CD14-positive monocyte (primary cell): ENCODE results near the gene DBX1. TPM values are rescaled to one million over a fixed set of nuclear protein-coding genes. Genes with fewer than 3 reads are reported as not detected.
"Not testable (repeated sequence)": the region's sequence is repeated elsewhere in the genome, so short reads cannot be mapped to it uniquely, and the experiment has no call there.

Experiments
- DNase-seq, 3 donors: peaks; one replicate each; pipeline ENCODE4 v3.0.0-alpha.2; 2011 to 2022
- H2AFZ ChIP-seq: 2 replicates; pipeline ENCODE4 v1.6.0; 2012; ENCODE audit warnings: mild to moderate bottlenecking, low read depth, low read length, inconsistent platforms; ENCODE audit not compliant: insufficient read depth, poor library complexity, severe bottlenecking
- H3K27ac ChIP-seq, 2 donors: 1 replicate in 1 of 2; 2 replicates in 1 of 2; pipeline ENCODE4 v1.5.1; 2012 to 2013; ENCODE audit warnings: low read length in 2 of 2, control low read depth in 1 of 2, inconsistent platforms in 1 of 2, low read depth in 1 of 2, mild to moderate bottlenecking in 1 of 2
- H3K27me3 ChIP-seq, 2 donors: one replicate each; pipeline versions ENCODE4 v1.6.0 to v1.6.1; 2011 to 2013; ENCODE audit warnings: low read length in 2 of 2; ENCODE audit not compliant: control insufficient read depth in 2 of 2, insufficient read depth in 2 of 2
- H3K36me3 ChIP-seq, 2 donors: replicated peaks in 1 of 2; 1 replicate in 1 of 2; 2 replicates in 1 of 2; pipeline versions ENCODE4 v1.5.1 to v1.6.1; 2012 to 2013; ENCODE audit warnings: low read length in 2 of 2, control low read depth in 1 of 2, inconsistent platforms in 1 of 2, mild to moderate bottlenecking in 1 of 2; ENCODE audit not compliant: insufficient read depth in 2 of 2, control insufficient read depth in 1 of 2
- H3K4me1 ChIP-seq, 2 donors: 1 replicate in 1 of 2; 2 replicates in 1 of 2; pipeline versions ENCODE4 v1.5.1 to v1.6.1; 2012 to 2013; ENCODE audit warnings: low read length in 2 of 2, control low read depth in 1 of 2, inconsistent platforms in 1 of 2, mild to moderate bottlenecking in 1 of 2, moderate library complexity in 1 of 2; ENCODE audit not compliant: insufficient read depth in 2 of 2, control insufficient read depth in 1 of 2
- H3K4me2 ChIP-seq: replicated peaks from 2 replicates; pipeline ENCODE3; 2012; ENCODE audit warnings: low read length, moderate library complexity, mild to moderate bottlenecking; ENCODE audit not compliant: poor library complexity, severe bottlenecking; ENCODE audit errors: extremely low read depth
- H3K4me3 ChIP-seq, 3 experiments: fragments of 200-600 bp in 1 of 3; sonication (generic) in 1 of 3; replicated peaks in 1 of 3; 1 replicate in 2 of 3; 2 replicates in 1 of 3; pipeline ENCODE4 v1.5.1; 2011 to 2013; ENCODE audit warnings: low read length in 3 of 3, mild to moderate bottlenecking in 3 of 3, control low read depth in 2 of 3, low read depth in 2 of 3, inconsistent platforms in 1 of 3, moderate library complexity in 1 of 3
- H3K79me2 ChIP-seq: 2 replicates; pipeline ENCODE4 v1.6.0; 2012; ENCODE audit warnings: mild to moderate bottlenecking, control low read depth, inconsistent platforms, low read length, moderate library complexity; ENCODE audit not compliant: insufficient read depth
- H3K9ac ChIP-seq: 2 replicates; pipeline ENCODE4 v1.6.0; 2017; ENCODE audit warnings: low read length, mild to moderate bottlenecking; ENCODE audit not compliant: insufficient read depth, poor library complexity, severe bottlenecking
- H3K9me3 ChIP-seq, 2 donors: replicated peaks in 1 of 2; 1 replicate in 1 of 2; 2 replicates in 1 of 2; pipeline versions ENCODE4 v1.5.1 to v1.6.1; 2012 to 2013; ENCODE audit warnings: low read length in 2 of 2, control low read depth in 1 of 2; ENCODE audit not compliant: control insufficient read depth in 1 of 2, insufficient read depth in 1 of 2
- H4K20me1 ChIP-seq: 2 replicates; pipeline ENCODE4 v1.6.0; 2012; ENCODE audit warnings: mild to moderate bottlenecking, low read length, control low read depth, moderate library complexity; ENCODE audit not compliant: insufficient read depth
- H3K27ac Mint-ChIP-seq, 7 donors: one replicate each; pipeline ENCODE4 v1.8.0; 2020; ENCODE audit warnings: mild to moderate bottlenecking in 7 of 7, mixed read lengths in 7 of 7, moderate library complexity in 6 of 7, inconsistent platforms in 2 of 7
- H3K27me3 Mint-ChIP-seq, 3 donors: one replicate each; pipeline ENCODE4 v1.8.0; 2021 to 2022; ENCODE audit warnings: low read depth in 3 of 3, mild to moderate bottlenecking in 3 of 3, mixed read lengths in 3 of 3, moderate library complexity in 3 of 3, inconsistent platforms in 1 of 3
- H3K36me3 Mint-ChIP-seq, 2 donors: one replicate each; pipeline ENCODE4 v1.8.0; 2020; ENCODE audit warnings: mixed read lengths in 2 of 2, inconsistent platforms in 1 of 2, mild to moderate bottlenecking in 1 of 2
- H3K4me1 Mint-ChIP-seq: one replicate; pipeline ENCODE4 v1.8.0; 2020; ENCODE audit warnings: mild to moderate bottlenecking, mixed read lengths
- H3K4me3 Mint-ChIP-seq, 2 donors: one replicate each; pipeline ENCODE4 v1.8.0; 2020; ENCODE audit warnings: mild to moderate bottlenecking in 2 of 2, mixed read lengths in 2 of 2, moderate library complexity in 1 of 2
- H3K9me3 Mint-ChIP-seq, 7 donors: one replicate each; pipeline ENCODE4 v1.8.0; 2020 to 2022; ENCODE audit warnings: mixed read lengths in 7 of 7, mild to moderate bottlenecking in 6 of 7, moderate library complexity in 6 of 7, inconsistent platforms in 2 of 7
- CTCF ChIP-seq: fragments of 200-600 bp; IDR thresholded peaks from one replicate; pipeline ENCODE4 v1.8.0; 2022; ENCODE audit warnings: antibody characterized with exemption, mild to moderate bottlenecking
- WGBS: methylation state at CpG from one replicate; pipeline ENCODE4 v1.1.5; 2013; ENCODE audit warnings: missing lambda C conversion rate; ENCODE audit not compliant: insufficient coverage; 5-methylcytosine and 5-hydroxymethylcytosine counted together
- intact Hi-C, 2 donors: fragments of 100-400 bp; cut with micrococcal nuclease; formaldehyde crosslinking; loops; one replicate each; pipeline versions ENCODE4 v1.15.0 to v1.15.1; 2023
- polyA plus RNA-seq, 3 donors: library from polyadenylated mRNA; depleted of rRNA in 1 of 3; unstranded in 2 of 3; stranded (reverse) in 1 of 3; fragments of 300-500 nt in 2 of 3; fragments of >200 nt in 1 of 3; fragmentation: Illumina TruSeq in 2 of 3; gene quantifications; 1 replicate in 2 of 3; 2 replicates in 1 of 3; pipeline ENCODE4 v1.2.3, GENCODE V29; 2012 to 2021

The DBX1 gene
- polyA plus RNA-seq, 3 donors, result not detected

DNA sequence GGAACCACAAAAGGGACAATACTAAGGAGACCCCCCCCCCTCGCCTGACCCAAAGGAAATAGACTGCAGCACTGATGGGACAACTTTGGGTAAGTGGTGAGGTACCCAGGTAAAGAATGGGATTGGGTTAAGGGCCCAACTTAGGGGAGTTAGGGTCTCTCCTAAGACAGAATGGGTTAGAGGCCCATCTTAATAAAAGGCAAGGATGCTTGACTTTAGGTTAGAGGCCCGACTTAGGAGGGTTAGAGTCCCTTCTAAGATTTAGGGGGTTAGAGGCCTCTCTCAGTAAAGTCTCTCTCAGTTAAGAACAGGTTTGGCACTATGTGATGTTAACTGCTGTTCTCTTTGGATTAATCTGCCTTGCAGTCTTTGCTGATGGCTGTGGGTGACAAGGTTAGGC is 41.0 kb upstream of the DBX1 start:
- Mint-ChIP-seq H3K27ac (no peak overlapping the region), H3K9me3 (peaks cover 0 to 12% (median 2%) of the 10 kb centered on the region in 7 donors), H3K27me3 (peaks cover 6 to 36% (median 14%) of the 10 kb centered on the region in 3 donors), H3K36me3 (no peaks in the 10 kb centered on the region), H3K4me3 (no peak overlapping the region), H3K4me1 (no peaks in the 10 kb centered on the region)
- 50% methylated on average over 1 of the region's 2 CpGs for WGBS
- no peak for TF ChIP-seq CTCF
- Histone ChIP-seq H3K4me2 (no peak overlapping the region), H3K79me2 (no peaks in the 10 kb centered on the region), H3K4me3 (no peak overlapping the region), H3K27me3 (peaks cover 3 to 5% of the 10 kb centered on the region in 2 donors), H3K36me3 (no peaks in the 10 kb centered on the region), H4K20me1 (no peaks in the 10 kb centered on the region), H3K9me3 (no peaks in the 10 kb centered on the region), H3K4me1 (no peaks in the 10 kb centered on the region), H3K9ac (no peak overlapping the region), H3K27ac (no peak overlapping the region), H2AFZ (no peak overlapping the region)
- no peak for DNase-seq
- intact Hi-C loops, result no loop called here

DNA sequence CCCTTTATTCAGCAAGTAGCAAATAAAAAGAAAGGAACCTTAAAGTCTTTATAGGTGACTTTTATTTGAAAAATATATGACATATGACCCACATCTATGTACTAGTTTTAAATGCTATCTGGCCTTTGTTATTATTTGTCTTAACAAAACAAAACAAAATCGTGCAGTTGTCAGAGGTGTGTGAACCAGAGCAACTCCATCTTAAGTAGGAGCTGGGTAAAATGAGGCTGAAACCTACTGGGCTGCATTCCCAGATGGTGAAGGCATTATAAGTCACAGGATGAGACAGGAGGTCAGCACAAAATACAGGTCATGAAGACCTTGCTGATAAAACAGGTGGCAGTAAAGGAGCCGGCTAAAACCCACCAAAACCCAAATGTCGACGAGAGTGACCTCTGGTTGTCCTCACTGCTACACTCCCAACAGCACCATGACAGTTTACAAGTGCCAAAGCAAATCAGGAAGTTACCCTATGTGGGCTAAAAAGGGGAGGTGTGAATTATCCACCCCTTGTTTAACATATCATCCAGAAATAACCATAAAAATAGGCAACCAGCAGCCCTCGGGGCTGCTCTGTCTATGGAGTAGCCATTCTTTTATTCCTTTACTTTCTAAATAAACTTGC is 40.2 kb upstream of the DBX1 start:
- H3K9ac ChIP-seq, H3K4me1 ChIP-seq, H3K4me1 Mint-ChIP-seq, DNase-seq, H3K36me3 Mint-ChIP-seq, H3K4me2 ChIP-seq, H3K27ac ChIP-seq, H2AFZ ChIP-seq, H3K27me3 ChIP-seq, H3K9me3 ChIP-seq, H3K9me3 Mint-ChIP-seq, H3K27ac Mint-ChIP-seq, H3K36me3 ChIP-seq, H3K79me2 ChIP-seq, H3K4me3 Mint-ChIP-seq, H4K20me1 ChIP-seq, H3K4me3 ChIP-seq, intact Hi-C loops: not testable (repeated sequence)
- 20% methylated on average over 1 of the region's 5 CpGs for WGBS
- peaks cover 2 to 34% (median 10%) of the 10 kb centered on the region in 3 donors for H3K27me3 Mint-ChIP-seq
